ENCODE measurements around the gene INTS1.

The INTS1 gene

DNA sequence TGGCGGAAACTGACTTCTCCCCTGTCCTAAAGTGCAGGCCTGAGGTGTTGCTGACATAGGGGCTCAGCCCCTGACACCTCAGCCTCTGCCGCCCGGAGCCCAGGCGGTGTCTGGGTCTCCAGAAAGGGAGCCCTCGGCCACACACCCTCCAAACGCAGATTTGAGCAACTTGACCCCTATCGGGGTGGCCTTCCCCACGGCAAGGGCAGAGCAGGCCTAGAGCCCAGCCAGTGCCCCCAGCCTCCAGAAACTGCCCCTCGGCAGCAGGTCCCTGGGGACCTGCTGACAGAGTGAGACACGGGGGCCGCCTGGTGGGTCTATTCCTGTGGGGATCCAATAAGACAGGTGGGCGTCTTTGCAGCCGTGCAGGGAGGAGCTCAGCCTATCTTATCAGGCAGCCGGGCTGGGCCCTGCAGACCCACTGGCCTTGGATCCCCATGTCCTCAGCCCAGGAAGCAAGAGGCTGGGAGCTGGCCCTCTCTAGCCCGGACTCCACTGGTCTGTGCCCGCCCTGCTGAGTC is 40.8 kb upstream of the INTS1 start:
- no peak for TF ChIP-seq CEBPB (IDR thresholded peaks at IDR 0.05)
- no peak for TF ChIP-seq TCF12 (IDR thresholded peaks at IDR 0.05; ENCODE audit: low read depth)
- TF ChIP-seq, protein P1, sequence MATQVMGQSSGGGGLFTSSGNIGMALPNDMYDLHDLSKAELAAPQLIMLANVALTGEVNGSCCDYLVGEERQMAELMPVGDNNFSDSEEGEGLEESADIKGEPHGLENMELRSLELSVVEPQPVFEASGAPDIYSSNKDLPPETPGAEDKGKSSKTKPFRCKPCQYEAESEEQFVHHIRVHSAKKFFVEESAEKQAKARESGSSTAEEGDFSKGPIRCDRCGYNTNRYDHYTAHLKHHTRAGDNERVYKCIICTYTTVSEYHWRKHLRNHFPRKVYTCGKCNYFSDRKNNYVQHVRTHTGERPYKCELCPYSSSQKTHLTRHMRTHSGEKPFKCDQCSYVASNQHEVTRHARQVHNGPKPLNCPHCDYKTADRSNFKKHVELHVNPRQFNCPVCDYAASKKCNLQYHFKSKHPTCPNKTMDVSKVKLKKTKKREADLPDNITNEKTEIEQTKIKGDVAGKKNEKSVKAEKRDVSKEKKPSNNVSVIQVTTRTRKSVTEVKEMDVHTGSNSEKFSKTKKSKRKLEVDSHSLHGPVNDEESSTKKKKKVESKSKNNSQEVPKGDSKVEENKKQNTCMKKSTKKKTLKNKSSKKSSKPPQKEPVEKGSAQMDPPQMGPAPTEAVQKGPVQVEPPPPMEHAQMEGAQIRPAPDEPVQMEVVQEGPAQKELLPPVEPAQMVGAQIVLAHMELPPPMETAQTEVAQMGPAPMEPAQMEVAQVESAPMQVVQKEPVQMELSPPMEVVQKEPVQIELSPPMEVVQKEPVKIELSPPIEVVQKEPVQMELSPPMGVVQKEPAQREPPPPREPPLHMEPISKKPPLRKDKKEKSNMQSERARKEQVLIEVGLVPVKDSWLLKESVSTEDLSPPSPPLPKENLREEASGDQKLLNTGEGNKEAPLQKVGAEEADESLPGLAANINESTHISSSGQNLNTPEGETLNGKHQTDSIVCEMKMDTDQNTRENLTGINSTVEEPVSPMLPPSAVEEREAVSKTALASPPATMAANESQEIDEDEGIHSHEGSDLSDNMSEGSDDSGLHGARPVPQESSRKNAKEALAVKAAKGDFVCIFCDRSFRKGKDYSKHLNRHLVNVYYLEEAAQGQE (IDR thresholded peaks at IDR 0.05; ENCODE audit: low read depth): no peak
- TF ChIP-seq, protein P2, sequence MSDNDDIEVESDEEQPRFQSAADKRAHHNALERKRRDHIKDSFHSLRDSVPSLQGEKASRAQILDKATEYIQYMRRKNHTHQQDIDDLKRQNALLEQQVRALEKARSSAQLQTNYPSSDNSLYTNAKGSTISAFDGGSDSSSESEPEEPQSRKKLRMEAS (IDR thresholded peaks at IDR 0.05): no peak

DNA sequence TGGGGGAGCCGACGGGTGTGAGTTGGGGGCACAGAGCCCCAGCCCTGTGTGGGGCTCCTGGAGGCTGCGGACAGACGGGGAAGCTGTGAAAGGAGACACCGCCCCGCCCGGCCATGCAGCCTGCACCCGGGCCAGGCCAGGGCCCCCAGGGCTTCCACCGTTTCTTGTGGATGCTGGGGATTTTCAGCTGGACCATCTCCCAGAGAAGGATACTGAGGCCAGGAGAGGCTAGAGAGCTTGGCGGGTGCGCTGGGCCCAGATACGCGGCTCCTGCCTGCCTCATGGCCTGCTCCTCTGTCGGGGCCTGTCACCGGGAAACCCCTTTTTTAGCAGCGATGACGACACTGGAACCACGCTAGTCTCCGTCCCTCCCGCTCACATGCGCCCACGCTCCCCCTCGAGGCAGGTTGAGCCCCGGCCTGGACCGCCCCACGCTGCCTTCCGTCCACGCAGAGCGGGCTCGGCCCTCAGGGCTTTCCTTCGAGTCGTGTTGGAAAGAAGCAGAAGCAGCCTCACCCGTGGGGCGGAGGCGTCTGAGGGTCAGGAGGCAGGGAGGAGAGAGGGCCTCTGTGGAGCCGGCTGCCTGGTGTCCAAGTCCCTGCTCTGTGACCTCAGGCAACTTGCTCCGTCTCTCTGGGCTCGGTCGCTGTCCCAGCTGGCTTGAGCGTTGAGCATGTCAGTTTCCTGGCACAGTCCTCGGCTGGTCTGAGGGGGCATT is 40.1 kb upstream of the INTS1 start:
- TF ChIP-seq, protein P2 (IDR thresholded peaks at IDR 0.05): no peak

DNA sequence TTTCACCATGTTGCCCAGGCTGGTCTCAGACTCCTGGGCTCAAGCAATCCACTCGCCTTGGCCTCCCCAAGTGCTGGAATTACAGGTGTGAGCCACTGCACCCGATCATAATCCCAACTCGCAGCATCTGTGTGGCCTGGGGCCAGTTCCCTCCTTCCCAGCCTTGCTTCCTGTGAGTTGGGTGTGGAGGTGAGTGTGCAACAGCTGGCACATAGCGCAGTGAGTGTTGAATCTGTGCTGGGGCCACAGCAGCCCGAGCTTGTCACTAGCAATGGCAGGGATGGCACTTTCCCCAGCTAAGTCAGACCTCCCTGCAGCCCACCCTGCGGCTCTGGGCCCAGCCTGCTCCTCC is 39.6 kb upstream of the INTS1 start:
- TF ChIP-seq EP300 (IDR thresholded peaks at IDR 0.05; ENCODE audit: borderline replicate concordance) (no peak), CEBPB (IDR thresholded peaks at IDR 0.05) (no peak), CREB1 (IDR thresholded peaks at IDR 0.05; ENCODE audit: low read depth) (no peak), TAF1 (IDR thresholded peaks at IDR 0.05; ENCODE audit: low read depth) (no peak), NFIC (IDR thresholded peaks at IDR 0.05) (no peak), TCF12 (IDR thresholded peaks at IDR 0.05; ENCODE audit: low read depth) (no peak), ZBTB7A (IDR thresholded peaks at IDR 0.05; ENCODE audit: low read depth) (no peak), RAD21 (IDR thresholded peaks at IDR 0.05; ENCODE audit: low read depth) (no peak), YY1 (IDR thresholded peaks at IDR 0.05; ENCODE audit: low read depth) (no peak), EGR1 (IDR thresholded peaks at IDR 0.05) (no peak)
- TF ChIP-seq, protein P1 (IDR thresholded peaks at IDR 0.05; ENCODE audit: low read depth): no peak
- TF ChIP-seq, protein P3, sequence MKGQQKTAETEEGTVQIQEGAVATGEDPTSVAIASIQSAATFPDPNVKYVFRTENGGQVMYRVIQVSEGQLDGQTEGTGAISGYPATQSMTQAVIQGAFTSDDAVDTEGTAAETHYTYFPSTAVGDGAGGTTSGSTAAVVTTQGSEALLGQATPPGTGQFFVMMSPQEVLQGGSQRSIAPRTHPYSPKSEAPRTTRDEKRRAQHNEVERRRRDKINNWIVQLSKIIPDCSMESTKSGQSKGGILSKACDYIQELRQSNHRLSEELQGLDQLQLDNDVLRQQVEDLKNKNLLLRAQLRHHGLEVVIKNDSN (IDR thresholded peaks at IDR 0.05): no peak
- TF ChIP-seq, protein P2 (IDR thresholded peaks at IDR 0.05): no peak

DNA sequence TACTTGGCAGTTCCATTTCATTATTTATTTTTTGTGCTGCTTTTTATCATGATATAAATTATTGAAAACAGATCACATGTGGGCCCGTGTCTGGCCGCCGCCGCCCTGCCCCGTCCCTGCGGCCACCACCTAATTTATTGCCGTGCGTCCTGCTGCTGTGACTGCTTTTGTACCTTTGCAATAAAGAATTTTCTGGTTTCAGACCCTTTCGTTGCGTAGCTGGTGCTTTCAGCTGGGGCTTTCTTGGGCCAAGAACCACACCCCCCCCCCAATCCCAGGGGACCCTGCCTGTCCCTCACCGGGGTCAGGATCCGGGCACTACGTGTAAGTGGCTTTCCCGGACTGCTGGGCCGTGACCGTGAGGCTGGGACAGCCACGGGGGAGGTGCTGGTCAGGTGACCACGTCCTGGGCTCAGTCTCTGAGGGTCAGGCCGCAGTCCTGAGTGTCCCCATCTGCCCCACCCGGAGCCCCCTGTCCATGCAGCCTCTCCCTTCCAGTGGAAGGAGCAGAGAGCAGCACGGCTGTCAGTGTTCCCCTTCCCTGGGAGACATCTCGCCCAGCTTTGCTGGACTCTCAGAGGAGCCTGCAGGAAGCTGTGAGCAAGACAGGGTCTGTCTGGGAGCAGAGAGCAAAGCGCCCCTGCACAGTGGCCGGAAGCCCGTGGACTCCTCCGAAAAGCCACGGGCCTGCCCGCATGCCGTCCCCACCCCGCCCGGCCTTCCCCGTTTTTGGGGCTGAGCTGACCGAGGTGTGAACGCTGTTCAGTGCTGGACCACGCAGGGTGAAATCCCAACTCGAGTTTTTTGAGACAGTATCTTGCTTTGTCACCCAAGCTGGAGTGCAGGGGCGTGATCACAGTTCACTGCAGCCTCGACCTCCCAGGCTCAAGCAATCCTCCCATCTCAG is 38.9 kb upstream of the INTS1 start:
- TF ChIP-seq ZBTB7A (IDR thresholded peaks at IDR 0.05; ENCODE audit: low read depth): no peak
- no peak for TF ChIP-seq EGR1 (IDR thresholded peaks at IDR 0.05)
- TF ChIP-seq CREB1 (IDR thresholded peaks at IDR 0.05; ENCODE audit: low read depth): no peak
- TF ChIP-seq CEBPB (IDR thresholded peaks at IDR 0.05): no peak
- TF ChIP-seq EP300 (IDR thresholded peaks at IDR 0.05; ENCODE audit: borderline replicate concordance): no peak
- no peak for TF ChIP-seq FOXM1 (IDR thresholded peaks at IDR 0.05; ENCODE audit: borderline replicate concordance, low read depth)
- no peak for TF ChIP-seq YY1 (IDR thresholded peaks at IDR 0.05; ENCODE audit: low read depth)
- no peak for TF ChIP-seq TEAD4 (IDR thresholded peaks at IDR 0.05)
- no peak for TF ChIP-seq NFIC (IDR thresholded peaks at IDR 0.05)
- TF ChIP-seq RAD21 (IDR thresholded peaks at IDR 0.05; ENCODE audit: low read depth): no peak
- TF ChIP-seq, protein P2 (IDR thresholded peaks at IDR 0.05): no peak
- TF ChIP-seq, protein P1 (IDR thresholded peaks at IDR 0.05; ENCODE audit: low read depth): no peak
- TF ChIP-seq TAF1 (IDR thresholded peaks at IDR 0.05; ENCODE audit: low read depth): no peak
- no peak for TF ChIP-seq TCF12 (IDR thresholded peaks at IDR 0.05; ENCODE audit: low read depth)
